Stimulated activated effector memory CD8-positive, alpha-beta T cell treated with anti-CD3 and anti-CD28 coated beads, Interleukin-12 subunit alpha, Interleukin-12 subunit beta, amount 100 ng/mL, for 72 hours (primary cell): ENCODE data around the gene PITPNB.
A peak's percentile ranks its signal among the peaks of the same experiment; 100 is the strongest.

Experiments used
- ATAC-seq: fragments of 150-1000 bp; cut with Tn5 transposase; 2 replicates; pipeline ENCODE4 v1.10.0; 2021
- DNase-seq, 2 donors: peaks; one replicate each; pipeline ENCODE4 v3.0.0; 2021 to 2022; ENCODE audit warnings: low spot score in 2 of 2
- H3K27ac Mint-ChIP-seq: one replicate; pipeline ENCODE4 v1.8.0; 2022; ENCODE audit warnings: mild to moderate bottlenecking, mixed read lengths
- H3K36me3 Mint-ChIP-seq: one replicate; pipeline ENCODE4 v1.8.0; 2022; ENCODE audit warnings: mild to moderate bottlenecking, mixed read lengths
- H3K4me1 Mint-ChIP-seq: one replicate; pipeline ENCODE4 v1.8.0; 2022; ENCODE audit warnings: mixed read lengths
- H3K4me3 Mint-ChIP-seq: one replicate; pipeline ENCODE4 v1.8.0; 2022; ENCODE audit warnings: mild to moderate bottlenecking, mixed read lengths
- H3K9me3 Mint-ChIP-seq: one replicate; pipeline ENCODE4 v1.8.0; 2022; ENCODE audit warnings: mixed read lengths

PITPNB gene

GRCh38 chr22:27816552-27816951 is 102.5 kb downstream of the PITPNB start:
- no peaks in the 10 kb centered on the region for H3K9me3 Mint-ChIP-seq
- H3K4me1 Mint-ChIP-seq: no peaks in the 10 kb centered on the region
- no peak for DNase-seq
- H3K27ac Mint-ChIP-seq: no peak overlapping the region
- H3K36me3 Mint-ChIP-seq: no peaks in the 10 kb centered on the region
- no peak overlapping the region for H3K4me3 Mint-ChIP-seq
- ATAC-seq: no peak

- no peak for DNase-seq
- Mint-ChIP-seq H3K36me3 (no peaks in the 10 kb centered on the region), H3K4me3 (no peak overlapping the region), H3K4me1 (no peaks in the 10 kb centered on the region), H3K9me3 (no peaks in the 10 kb centered on the region), H3K27ac (no peak overlapping the region)
- no peak for ATAC-seq
Observed at GRCh38 chr22:27815826-27816530, 103.1 kb downstream of the PITPNB start.

GRCh38 chr22:27814993-27815392 is 104.1 kb downstream of the PITPNB start:
- H3K9me3 Mint-ChIP-seq: no peaks in the 10 kb centered on the region
- H3K36me3 Mint-ChIP-seq: no peaks in the 10 kb centered on the region
- no peak overlapping the region for H3K27ac Mint-ChIP-seq
- no peak overlapping the region for H3K4me3 Mint-ChIP-seq
- no peaks in the 10 kb centered on the region for H3K4me1 Mint-ChIP-seq
- no peak for DNase-seq
- ATAC-seq: no peak

GRCh38 chr22:27811778-27812177 is 107.3 kb downstream of the PITPNB start:
- no peaks in the 10 kb centered on the region for H3K4me1 Mint-ChIP-seq
- no peaks in the 10 kb centered on the region for H3K9me3 Mint-ChIP-seq
- no peak for ATAC-seq
- H3K36me3 Mint-ChIP-seq: no peaks in the 10 kb centered on the region
- H3K4me3 Mint-ChIP-seq: no peak overlapping the region
- no peak for DNase-seq
- no peak overlapping the region for H3K27ac Mint-ChIP-seq

GRCh38 chr22:27810609-27811151 is 108.4 kb downstream of the PITPNB start:
- peaks cover under 1% of the 10 kb centered on the region for H3K4me1 Mint-ChIP-seq
- no peaks in the 10 kb centered on the region for H3K9me3 Mint-ChIP-seq
- H3K4me3 Mint-ChIP-seq: no peak overlapping the region
- ATAC-seq (no peak), DNase-seq (no peak)
- no peaks in the 10 kb centered on the region for H3K36me3 Mint-ChIP-seq
- H3K27ac Mint-ChIP-seq: no peak overlapping the region

GRCh38 chr22:27809700-27810608 is 109.1 kb downstream of the PITPNB start:
- H3K4me3 Mint-ChIP-seq: no peak overlapping the region
- no peak for ATAC-seq
- H3K9me3 Mint-ChIP-seq: no peaks in the 10 kb centered on the region
- no peak for DNase-seq
- H3K36me3 Mint-ChIP-seq: no peaks in the 10 kb centered on the region
- H3K27ac Mint-ChIP-seq: no peak overlapping the region
- peaks cover 8% of the 10 kb centered on the region for H3K4me1 Mint-ChIP-seq

- DNase-seq (no peak), ATAC-seq (no peak)
- H3K4me3 Mint-ChIP-seq: no peak overlapping the region
- H3K9me3 Mint-ChIP-seq: no peaks in the 10 kb centered on the region
- no peaks in the 10 kb centered on the region for H3K36me3 Mint-ChIP-seq
- H3K4me1 Mint-ChIP-seq: peaks cover 14% of the 10 kb centered on the region
- no peak overlapping the region for H3K27ac Mint-ChIP-seq
Observed at GRCh38 chr22:27809226-27809603, 109.8 kb downstream of the PITPNB start.

- H3K9me3 Mint-ChIP-seq: no peaks in the 10 kb centered on the region
- no peak for DNase-seq
- no peaks in the 10 kb centered on the region for H3K36me3 Mint-ChIP-seq
- H3K4me1 Mint-ChIP-seq: peaks cover 14% of the 10 kb centered on the region
- H3K4me3 Mint-ChIP-seq: no peak overlapping the region
- no peak for ATAC-seq
- H3K27ac Mint-ChIP-seq: no peak overlapping the region
Observed at GRCh38 chr22:27808451-27809225, 110.4 kb downstream of the PITPNB start.

GRCh38 chr22:27805841-27806240 is 113.2 kb downstream of the PITPNB start:
- Mint-ChIP-seq H3K36me3 (no peaks in the 10 kb centered on the region), H3K27ac (no peak overlapping the region), H3K4me3 (no peak overlapping the region), H3K9me3 (no peaks in the 10 kb centered on the region), H3K4me1 (peaks cover 23% of the 10 kb centered on the region)
- no peak for DNase-seq
- ATAC-seq: no peak

- Mint-ChIP-seq H3K4me3 (no peak overlapping the region), H3K27ac (no peak overlapping the region), H3K4me1 (peaks cover 23% of the 10 kb centered on the region), H3K36me3 (no peaks in the 10 kb centered on the region), H3K9me3 (no peaks in the 10 kb centered on the region)
- peak; percentile 52 for ATAC-seq
- DNase-seq: peak; percentile 25 to 67
Observed at GRCh38 chr22:27804470-27805297, 114.4 kb downstream of the PITPNB start.

- no peaks in the 10 kb centered on the region for H3K9me3 Mint-ChIP-seq
- no peaks in the 10 kb centered on the region for H3K36me3 Mint-ChIP-seq
- no peak overlapping the region for H3K27ac Mint-ChIP-seq
- H3K4me3 Mint-ChIP-seq: no peak overlapping the region
- ATAC-seq: no peak
- DNase-seq: no peak
- H3K4me1 Mint-ChIP-seq: peaks cover 23% of the 10 kb centered on the region
Observed at GRCh38 chr22:27803841-27804415, 115.1 kb downstream of the PITPNB start.

- DNase-seq: no peak
- H3K9me3 Mint-ChIP-seq: no peaks in the 10 kb centered on the region
- no peak overlapping the region for H3K27ac Mint-ChIP-seq
- peaks cover 23% of the 10 kb centered on the region for H3K4me1 Mint-ChIP-seq
- peak overlapping the region; percentile 72 for H3K4me3 Mint-ChIP-seq
- ATAC-seq: no peak
- no peaks in the 10 kb centered on the region for H3K36me3 Mint-ChIP-seq
Observed at GRCh38 chr22:27802346-27803073, 116.5 kb downstream of the PITPNB start.
